D721Med (cell line): ENCODE results near the gene PLD2.
"Not testable (repeated sequence)": the region's sequence is repeated elsewhere in the genome, so short reads cannot be mapped to it uniquely, and the experiment has no call there.

Experiments
- DNase-seq: peaks from one replicate; pipeline ENCODE4 v3.0.0; 2011; ENCODE audit warnings: low spot score; ENCODE audit not compliant: insufficient read length
- FAIRE-seq: peaks from 2 replicates; lab custom pipeline; 2011; peaks lifted over from hg19 to GRCh38; lab: Jason Lieb, UNC
- TF ChIP-seq, protein P1 (sequence below): IDR thresholded peaks from 2 replicates; pipeline ENCODE4 v1.5.1; 2012; ENCODE audit warnings: mild to moderate bottlenecking, control low read depth; ENCODE audit not compliant: insufficient read depth; ENCODE audit errors: missing control alignments

Gene PLD2

GRCh38 chr17:4851084-4851483 is 44.1 kb downstream of the PLD2 start:
- TF ChIP-seq, protein P1, sequence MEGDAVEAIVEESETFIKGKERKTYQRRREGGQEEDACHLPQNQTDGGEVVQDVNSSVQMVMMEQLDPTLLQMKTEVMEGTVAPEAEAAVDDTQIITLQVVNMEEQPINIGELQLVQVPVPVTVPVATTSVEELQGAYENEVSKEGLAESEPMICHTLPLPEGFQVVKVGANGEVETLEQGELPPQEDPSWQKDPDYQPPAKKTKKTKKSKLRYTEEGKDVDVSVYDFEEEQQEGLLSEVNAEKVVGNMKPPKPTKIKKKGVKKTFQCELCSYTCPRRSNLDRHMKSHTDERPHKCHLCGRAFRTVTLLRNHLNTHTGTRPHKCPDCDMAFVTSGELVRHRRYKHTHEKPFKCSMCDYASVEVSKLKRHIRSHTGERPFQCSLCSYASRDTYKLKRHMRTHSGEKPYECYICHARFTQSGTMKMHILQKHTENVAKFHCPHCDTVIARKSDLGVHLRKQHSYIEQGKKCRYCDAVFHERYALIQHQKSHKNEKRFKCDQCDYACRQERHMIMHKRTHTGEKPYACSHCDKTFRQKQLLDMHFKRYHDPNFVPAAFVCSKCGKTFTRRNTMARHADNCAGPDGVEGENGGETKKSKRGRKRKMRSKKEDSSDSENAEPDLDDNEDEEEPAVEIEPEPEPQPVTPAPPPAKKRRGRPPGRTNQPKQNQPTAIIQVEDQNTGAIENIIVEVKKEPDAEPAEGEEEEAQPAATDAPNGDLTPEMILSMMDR: no peak
- DNase-seq (no peak), FAIRE-seq (no peak)

DNA sequence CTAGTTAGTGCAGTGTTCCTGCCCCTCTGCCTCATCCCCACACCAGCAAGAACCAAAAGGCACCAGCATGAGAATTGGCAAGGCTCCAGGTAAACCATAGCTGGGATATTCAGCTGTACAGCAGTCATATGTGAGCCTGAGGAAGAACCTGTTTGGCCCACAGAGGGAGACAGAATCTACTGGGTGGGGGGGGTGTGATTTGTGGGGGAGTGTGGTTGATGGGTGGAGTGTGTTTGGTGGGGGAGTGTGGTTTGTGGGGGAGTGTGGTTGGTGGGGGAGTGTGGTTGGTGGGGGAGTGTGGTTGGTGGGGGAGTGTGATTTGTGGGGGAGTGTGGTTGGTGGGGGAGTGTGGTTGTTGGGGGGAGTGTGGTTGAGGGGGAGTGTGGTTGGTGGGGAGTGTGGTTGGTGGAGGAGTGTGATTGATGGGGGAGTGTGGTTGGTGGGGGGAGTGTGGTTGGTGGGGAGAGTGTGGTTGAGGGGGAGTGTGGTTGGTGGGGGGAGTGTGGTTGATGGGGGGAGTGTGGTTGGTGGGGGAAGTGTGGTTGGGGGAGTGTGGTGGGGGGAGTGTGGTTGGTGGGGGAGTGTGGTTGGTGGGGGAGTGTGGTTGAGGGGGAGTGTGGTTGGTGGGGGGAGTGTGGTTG is 45.7 kb downstream of the PLD2 start:
- FAIRE-seq (no peak), DNase-seq (no peak)
- TF ChIP-seq, protein P1: no peak

GRCh38 chr17:4853208-4853671 is 46.3 kb downstream of the PLD2 start:
- TF ChIP-seq, protein P1: no peak
- no peak for FAIRE-seq
- no peak for DNase-seq

GRCh38 chr17:4854111-4854681 is 47.2 kb downstream of the PLD2 start:
- FAIRE-seq (no peak), DNase-seq (no peak)
- TF ChIP-seq, protein P1: no peak

GRCh38 chr17:4856271-4856936 is 49.5 kb downstream of the PLD2 start:
- DNase-seq (no peak), FAIRE-seq (no peak)
- TF ChIP-seq, protein P1: no peak

DNA sequence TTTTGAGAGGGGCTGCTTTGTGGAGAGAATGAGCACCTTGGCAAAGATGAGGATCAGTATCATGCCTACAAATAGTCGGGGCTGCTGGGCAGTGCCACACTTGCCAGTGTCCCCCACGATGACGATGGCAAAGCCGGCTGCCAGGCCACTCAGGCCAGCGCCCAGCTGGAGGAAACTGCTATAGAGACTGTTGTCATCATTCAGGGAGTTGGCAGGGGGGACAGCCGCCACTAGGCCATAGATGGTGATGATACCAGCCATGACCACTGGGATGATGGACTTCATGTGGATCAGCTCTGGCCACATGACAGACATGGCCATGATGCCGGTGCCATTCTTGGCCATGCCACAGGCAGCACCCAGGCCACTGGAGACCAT is 50.0 kb downstream of the PLD2 start:
- TF ChIP-seq, protein P1: no peak
- DNase-seq (no peak), FAIRE-seq (no peak)

- not testable (repeated sequence) for DNase-seq, FAIRE-seq
These were observed 50.4 kb downstream of the PLD2 start for GRCh38 chr17:4857347-4857746.
